ENCODE measurements around the gene TRPM1.

Gene TRPM1

GRCh38 chr15:31046759-31047359 is 54.7 kb downstream of the TRPM1 start:
- no peak for DNase-seq

DNA sequence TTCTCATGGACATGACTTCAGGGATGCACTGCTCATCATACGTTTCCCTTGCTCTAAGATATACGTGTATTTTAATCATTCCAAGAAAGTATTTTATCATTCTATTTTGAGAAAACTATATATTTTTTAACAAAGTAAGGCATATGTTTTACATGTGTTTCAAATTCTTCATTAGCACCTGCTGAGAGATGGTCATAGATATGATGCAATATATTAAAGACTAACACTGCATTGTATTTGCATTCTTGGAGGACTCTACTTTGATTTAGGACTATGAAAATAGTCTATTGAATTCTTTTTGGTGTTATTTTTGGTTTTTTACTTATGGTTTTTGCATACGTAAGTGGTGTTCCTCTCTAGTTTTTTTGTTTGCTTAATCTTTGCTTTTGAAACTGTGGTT is 55.9 kb downstream of the TRPM1 start:
- DNase-seq = no peak

- DNase-seq = no peak
These were observed 58.8 kb downstream of the TRPM1 start for GRCh38 chr15:31042751-31043150.

DNA sequence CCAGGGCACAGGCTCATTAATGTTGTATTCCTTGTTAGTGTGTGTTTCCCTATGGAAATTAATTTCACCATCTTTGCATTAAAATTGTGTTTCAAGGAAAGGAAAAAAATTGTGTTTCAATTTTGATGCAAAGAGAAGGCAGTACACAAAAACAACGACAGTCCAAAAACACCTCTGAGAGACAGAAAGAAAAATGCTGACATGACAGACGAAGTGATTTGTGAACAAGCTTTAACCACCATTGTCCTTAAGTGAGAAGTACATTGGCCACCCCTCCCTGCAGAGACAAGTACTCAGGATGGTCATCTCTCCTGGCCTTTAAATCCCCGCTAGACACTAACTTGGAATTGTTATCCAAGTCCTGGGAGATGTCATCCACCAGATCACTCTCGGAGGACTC is 59.9 kb downstream of the TRPM1 start:
- DNase-seq = no peak

- DNase-seq = no peak
These were observed 60.9 kb downstream of the TRPM1 start for GRCh38 chr15:31040611-31041010.

DNA sequence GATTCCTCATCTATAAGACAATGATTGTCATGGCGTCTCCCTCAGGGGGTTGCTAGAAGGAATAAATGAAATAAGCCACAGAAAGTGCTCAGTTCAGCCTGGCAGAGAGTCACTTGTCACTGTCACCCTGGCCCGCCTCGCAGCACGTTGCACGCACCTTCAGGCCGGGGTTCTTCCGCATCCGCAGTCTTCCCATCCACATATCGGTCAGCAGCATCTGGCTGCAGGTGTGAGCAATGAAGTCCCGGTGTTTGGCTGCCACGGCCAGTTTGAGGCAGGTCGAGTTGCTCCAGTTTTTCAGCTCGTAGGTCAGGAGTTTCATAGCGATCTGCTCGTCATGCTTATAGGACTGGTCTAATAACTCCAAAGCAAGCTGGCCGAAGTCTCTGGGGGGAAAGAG is 61.6 kb downstream of the TRPM1 start:
- no peak for DNase-seq

DNA sequence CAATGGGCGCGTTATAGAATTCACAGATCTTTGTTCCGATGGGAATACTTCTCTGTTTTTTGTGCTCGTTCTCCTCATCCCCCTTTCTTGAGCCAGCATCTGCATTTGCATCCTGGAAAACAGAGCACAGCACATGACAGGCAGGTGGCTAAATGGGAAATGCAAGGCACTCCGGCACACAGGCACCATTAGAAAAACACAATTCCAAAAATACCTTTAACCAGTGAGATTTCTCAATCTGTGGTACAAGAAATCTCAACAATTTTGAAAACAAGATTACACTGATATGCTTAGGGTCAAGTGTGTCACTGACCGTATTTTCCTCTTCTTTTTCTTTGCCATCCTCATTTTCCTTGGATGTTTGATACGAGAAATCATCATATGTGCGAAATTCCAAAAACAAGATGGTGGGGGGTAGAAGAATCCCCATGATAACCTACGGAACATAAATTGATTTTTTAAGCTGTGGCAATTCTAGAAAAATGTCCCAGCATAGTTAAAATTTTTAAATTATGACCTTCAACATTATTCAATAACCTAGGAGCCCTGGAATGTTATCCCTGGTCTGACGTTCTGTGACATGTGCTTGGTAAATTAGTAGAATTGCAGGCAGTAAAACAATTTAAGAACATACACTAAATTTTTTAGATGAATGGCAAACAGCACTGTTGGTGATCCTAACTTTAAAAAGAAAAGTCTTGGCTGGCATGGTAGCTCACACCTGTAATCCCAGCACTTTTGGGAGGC is 63.6 kb downstream of the TRPM1 start:
- DNase-seq = no peak

DNA sequence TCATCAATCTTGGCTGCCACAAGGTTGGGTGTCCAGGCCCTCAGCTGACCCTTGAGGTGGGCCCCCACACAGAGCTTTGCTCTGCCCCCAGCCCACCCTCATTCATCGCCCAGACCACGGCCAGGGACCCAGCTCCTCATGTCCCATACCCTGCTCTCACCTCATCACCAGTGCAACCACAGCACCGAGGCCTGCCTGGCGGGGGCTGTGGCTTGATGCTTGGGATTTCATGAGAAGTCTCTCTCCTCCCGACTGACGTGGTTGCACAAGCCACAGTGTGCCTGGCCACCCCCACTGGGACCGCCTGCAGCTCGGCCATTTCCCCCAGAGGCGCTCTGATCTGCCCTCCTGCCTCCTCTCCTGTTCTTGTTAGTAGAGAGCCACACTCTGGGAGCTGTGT is 64.7 kb downstream of the TRPM1 start:
- DNase-seq = no peak

GRCh38 chr15:31035610-31036009 is 65.9 kb downstream of the TRPM1 start:
- DNase-seq = no peak

DNA sequence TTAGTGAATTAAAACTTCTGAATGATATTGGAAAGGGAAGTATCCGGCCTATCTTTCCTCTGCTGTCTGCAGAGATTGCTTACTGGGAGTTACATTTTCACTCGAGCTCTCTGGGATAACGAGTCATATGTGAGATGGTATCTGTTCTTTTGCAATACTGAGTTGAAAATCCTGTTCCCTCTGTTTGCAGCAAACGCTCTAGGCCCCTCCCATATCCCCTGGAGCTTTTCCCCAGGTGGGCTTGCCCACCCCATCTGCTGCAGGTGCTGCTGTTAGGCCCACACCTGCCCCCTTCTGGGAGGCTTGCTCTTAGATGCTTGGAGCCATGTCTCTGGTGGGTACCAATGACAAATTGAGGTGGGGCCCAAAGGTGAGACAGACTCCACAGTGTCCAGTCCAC is 67.4 kb downstream of the TRPM1 start:
- DNase-seq = no peak

DNA sequence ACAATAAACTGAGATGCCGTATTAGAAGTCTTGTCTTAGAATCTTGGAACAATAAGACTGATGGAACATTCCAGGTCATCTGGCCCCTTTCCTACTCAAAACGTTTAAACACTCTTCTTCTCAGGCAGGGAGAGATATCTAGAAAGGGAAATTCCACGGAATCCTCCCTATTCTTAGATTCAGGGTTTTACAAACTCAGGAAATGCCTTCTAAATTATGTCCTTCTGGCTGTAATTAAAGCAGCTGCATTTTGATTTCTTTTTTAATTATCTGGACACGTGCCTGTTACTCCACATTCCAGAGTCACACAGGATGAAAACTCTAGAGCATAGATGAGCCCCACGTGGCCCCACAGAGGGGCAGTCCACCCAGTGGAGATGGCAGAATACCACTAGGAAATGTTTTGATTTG is 68.6 kb downstream of the TRPM1 start:
- no peak for DNase-seq

GRCh38 chr15:31031471-31032067 is 70.0 kb downstream of the TRPM1 start:
- no peak for DNase-seq

DNA sequence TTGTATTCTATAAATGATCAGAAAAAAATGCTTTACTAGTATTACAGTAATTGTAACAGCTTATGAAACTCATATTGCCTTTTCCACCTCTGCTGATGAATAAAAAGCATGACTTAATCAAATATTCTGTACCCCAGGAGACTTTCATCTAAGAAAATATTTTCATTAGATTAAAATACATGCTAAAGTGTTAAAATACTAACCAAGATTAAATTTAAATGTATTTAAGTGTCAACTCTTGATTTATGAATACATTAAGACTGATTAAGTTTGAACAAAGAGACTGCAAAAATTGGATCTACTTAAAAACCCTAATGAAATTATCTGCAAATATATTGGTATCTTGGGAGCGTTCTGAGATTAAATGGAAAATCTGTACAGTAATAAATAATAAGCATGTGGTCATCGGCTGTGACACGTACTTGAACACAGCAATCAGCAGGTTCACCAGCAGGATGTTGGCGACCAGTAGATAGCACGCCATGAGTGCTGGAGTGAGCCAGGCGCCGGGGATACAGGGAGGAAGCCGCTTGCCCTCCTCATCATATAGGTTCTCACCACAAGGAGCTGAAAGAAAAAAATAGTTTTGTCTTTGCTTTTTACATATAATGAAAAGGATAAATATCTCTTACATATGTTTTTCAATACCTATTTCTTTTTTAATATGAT is 73.5 kb downstream of the TRPM1 start:
- no peak for DNase-seq

DNA sequence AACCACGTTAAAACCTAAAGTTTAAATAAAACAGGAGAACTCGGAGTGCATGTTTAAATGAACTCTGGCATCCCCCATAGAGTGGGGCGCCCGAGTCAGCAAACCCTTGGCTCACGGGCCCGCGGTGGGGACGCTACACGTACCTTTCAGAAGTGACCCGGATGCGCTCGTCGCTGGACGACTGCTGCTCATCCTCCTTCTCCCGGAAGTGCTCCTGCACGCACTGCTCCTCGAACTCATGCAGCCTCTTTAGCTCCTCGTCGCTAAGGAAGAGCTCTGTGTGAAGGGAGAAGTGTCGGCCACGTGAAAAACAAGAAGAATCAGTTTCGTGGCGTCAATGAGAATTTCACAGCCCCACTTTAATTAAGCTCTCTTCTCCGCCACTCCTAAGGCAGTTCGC is 75.5 kb downstream of the TRPM1 start:
- no peak for DNase-seq

DNA sequence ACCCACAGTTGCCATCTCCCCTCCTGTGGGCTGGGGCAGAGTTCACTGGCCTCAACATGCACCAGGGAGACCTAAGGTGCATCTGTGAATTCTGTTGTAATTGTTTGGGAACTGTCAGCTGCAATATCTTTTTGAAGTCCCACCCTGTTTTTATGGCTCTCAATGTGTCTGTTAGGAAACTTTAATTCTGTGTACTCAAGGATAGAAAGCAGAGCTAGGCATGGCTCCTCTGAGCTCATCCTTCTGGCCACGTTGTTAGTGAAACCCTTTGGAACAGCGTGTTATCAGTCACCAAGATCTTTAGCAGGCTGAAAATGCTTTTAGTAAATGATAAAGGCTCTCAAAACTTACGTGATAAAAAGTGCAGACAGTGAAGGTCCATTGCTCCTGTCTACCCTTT is 76.5 kb downstream of the TRPM1 start:
- DNase-seq = no peak

DNA sequence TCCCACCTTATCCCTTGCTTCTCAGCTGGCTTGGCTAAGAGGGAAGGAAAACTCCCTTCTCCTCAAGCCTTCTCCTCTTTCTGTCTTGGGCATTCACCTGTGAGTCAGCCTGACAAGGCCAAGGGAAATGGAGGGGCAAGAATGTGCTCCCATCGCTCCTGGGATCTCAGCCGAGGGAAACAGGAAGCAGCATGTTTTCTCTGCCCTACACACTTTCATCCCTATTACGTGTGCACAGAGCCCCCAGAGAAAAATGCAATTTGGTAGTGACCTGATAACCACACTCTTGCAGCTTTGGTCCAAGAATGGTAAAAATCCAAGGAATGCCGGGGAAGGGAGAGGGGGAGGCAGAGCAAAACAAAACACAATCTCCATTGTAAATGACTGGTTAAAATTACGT is 77.2 kb downstream of the TRPM1 start:
- no peak for DNase-seq

GRCh38 chr15:31023841-31024240 is 77.7 kb downstream of the TRPM1 start:
- no peak for DNase-seq

DNA sequence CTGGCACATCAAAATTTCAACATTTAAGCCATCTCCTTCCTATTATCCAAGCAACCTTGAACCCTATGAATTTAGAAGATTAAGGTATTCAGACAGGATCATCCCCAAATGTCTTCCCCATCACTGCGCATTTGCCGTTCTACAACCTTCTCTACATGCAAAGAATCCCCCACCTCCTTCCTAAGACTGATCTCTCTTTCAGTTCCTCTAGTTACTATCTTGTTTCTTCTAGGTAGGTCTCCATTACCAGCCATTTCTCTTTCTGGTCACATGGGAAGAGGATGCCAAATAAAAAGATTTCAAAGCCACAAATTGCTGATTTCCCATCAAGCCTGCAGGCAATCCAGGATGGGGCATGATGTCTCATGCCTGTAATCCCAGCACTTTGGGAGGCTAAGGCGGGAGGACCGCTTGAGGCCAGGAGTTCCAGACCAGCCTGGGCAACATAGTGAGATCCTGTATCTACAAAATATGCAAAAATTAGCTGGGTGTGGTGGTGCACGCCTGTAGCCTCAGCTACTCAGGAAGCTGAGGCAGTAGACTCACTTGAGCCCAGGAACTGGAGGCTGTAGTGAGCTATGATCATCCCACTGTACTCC is 80.4 kb downstream of the TRPM1 start:
- DNase-seq = no peak

GRCh38 chr15:31020542-31020941 is 81.0 kb downstream of the TRPM1 start:
- no peak for DNase-seq

- no peak for DNase-seq
These were observed 81.5 kb downstream of the TRPM1 start for GRCh38 chr15:31019986-31020385.

- no peak for DNase-seq
These were observed 84.2 kb downstream of the TRPM1 start for GRCh38 chr15:31017311-31017710.

- DNase-seq = no peak
These were observed 85.0 kb downstream of the TRPM1 start for GRCh38 chr15:31016446-31016915.

- no peak for DNase-seq
These were observed 87.0 kb downstream of the TRPM1 start for GRCh38 chr15:31014608-31014925.

All from CD4-positive, alpha-beta T cell treated with Interleukin-6 for 4 hours (primary cell).